SK-N-MC (cell line): ENCODE data around the gene AGPAT2.

Source experiments
- EZH2 ChIP-seq: fragments of 200-600 bp; sonication (generic); IDR thresholded peaks from one replicate; pipeline ENCODE4 v1.6.1; 2017; ENCODE audit warnings: antibody characterized with exemption
- FOXP2 ChIP-seq: optimal IDR thresholded peaks from 2 replicates; pipeline ENCODE3; 2011; ENCODE audit warnings: mild to moderate bottlenecking, moderate library complexity; ENCODE audit not compliant: insufficient read depth; ENCODE audit errors: extremely low read length, control extremely low read depth
- POLR2AphosphoS5 ChIP-seq: IDR thresholded peaks from 2 replicates; pipeline ENCODE4 v1.6.1; 2012; ENCODE audit warnings: mild to moderate bottlenecking, low read depth, low read length, borderline replicate concordance

DNA sequence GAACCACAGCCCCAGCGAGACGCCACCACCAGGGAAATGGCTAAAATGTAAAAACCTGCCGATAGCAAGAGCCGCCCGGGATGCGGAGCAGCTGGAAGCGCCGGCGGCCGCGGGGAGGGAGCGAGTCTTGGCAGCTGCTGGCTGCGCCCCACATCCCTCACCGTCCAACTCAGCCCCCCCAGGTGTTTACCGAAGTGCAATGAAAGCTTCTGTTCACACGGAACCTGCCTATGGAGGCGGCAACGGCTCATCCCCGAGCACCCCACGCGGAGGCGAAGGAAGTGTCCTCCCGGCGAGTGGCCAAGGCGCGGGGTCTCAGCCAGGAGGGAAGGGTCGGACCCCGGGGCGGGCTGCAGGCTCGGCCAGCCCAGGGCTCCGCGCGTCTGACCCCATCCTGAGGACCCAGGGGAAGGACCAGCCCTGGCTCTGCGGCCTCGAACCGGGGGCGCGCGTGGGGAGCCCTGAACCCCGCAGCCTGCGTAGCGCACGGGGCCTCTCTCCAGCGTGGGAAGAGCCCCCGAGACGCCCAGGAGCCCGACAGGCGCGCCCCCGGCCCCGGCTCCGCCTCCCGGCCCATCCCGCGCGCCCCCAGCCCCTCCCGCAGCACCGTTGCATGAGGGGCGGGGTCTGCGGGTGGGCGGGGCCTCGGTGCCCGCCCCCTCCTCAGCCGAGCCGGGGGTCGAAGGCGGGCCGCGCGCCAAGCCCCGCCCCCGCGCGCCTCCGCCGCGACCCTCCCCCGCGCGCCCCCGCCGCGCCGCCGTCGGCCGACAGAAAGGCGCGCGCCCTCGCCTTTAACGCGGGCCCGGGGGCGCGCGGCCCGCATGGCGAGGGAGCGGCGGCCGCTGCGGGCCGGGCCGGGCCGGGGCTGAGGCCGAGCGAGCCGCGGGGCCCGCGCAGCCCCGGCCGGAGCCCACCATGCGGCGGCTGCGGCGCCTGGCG lies 24.8 kb upstream of the AGPAT2 start, which contains the start of gene DIPK1B:
- TF ChIP-seq EZH2 (no peak), POLR2AphosphoS5 (no peak), FOXP2 (no peak)
